Thoracic aorta (tissue), 2 donors: ENCODE results near the gene LRP2BP. TPM values are rescaled to one million over a fixed set of nuclear protein-coding genes. Genes with fewer than 3 reads are reported as not detected.
A peak's percentile ranks its signal among the peaks of the same experiment; 100 is the strongest.

ENCODE experiments used
- ATAC-seq: fragments of 150-250 bp; one replicate; pipeline ENCODE4 v1.8.0; 2017; ENCODE audit warnings: low read depth; ENCODE audit not compliant: insufficient number of reproducible peaks, low FRiP score
- DNase-seq: peaks from one replicate; pipeline ENCODE4 v3.0.0-alpha.2; 2020; ENCODE audit warnings: low spot score
- H3K27ac ChIP-seq, 2 donors: fragments of 200-600 bp; sonication (generic); 1 replicate in 1 of 2; 2 replicates in 1 of 2; pipeline ENCODE4 v1.5.1; 2016; ENCODE audit warnings: mild to moderate bottlenecking in 2 of 2, moderate library complexity in 2 of 2
- H3K27me3 ChIP-seq: fragments of 200-600 bp; sonication (generic); replicated peaks from 2 replicates; pipeline ENCODE4 v1.6.0; 2016; ENCODE audit warnings: mild to moderate bottlenecking; ENCODE audit not compliant: insufficient read depth
- H3K36me3 ChIP-seq: fragments of 200-600 bp; sonication (generic); one replicate; pipeline ENCODE4 v1.5.1; 2016
- H3K4me1 ChIP-seq, 2 donors: fragments of 200-600 bp; sonication (generic); 1 replicate in 1 of 2; 2 replicates in 1 of 2; pipeline versions ENCODE4 v1.5.1 to v1.6.0; 2016; ENCODE audit warnings: low read depth in 2 of 2, mild to moderate bottlenecking in 1 of 2; ENCODE audit not compliant: control insufficient read depth in 1 of 2
- H3K4me3 ChIP-seq: fragments of 200-600 bp; sonication (generic); 2 replicates; pipeline ENCODE4 v1.5.1; 2016; ENCODE audit warnings: mild to moderate bottlenecking
- H3K9me3 ChIP-seq: fragments of 200-600 bp; sonication (generic); 2 replicates; pipeline ENCODE4 v1.5.1; 2016
- total RNA-seq, 2 donors: library from RNA; depleted of rRNA; stranded (reverse); fragments of >200 nt; gene quantifications; one replicate each; pipeline versions ENCODE4 v1.1.0 to v1.2.3, GENCODE V29; 2016
- TF ChIP-seq, protein P1 (sequence below): fragments of 200-600 bp; sonication (generic); IDR thresholded peaks from one replicate; pipeline ENCODE4 v1.5.1; 2019; ENCODE audit warnings: antibody characterized with exemption

LRP2BP gene
- total RNA-seq, 2 donors from 2014 or later, result 4.4 to 7.6 TPM

DNA sequence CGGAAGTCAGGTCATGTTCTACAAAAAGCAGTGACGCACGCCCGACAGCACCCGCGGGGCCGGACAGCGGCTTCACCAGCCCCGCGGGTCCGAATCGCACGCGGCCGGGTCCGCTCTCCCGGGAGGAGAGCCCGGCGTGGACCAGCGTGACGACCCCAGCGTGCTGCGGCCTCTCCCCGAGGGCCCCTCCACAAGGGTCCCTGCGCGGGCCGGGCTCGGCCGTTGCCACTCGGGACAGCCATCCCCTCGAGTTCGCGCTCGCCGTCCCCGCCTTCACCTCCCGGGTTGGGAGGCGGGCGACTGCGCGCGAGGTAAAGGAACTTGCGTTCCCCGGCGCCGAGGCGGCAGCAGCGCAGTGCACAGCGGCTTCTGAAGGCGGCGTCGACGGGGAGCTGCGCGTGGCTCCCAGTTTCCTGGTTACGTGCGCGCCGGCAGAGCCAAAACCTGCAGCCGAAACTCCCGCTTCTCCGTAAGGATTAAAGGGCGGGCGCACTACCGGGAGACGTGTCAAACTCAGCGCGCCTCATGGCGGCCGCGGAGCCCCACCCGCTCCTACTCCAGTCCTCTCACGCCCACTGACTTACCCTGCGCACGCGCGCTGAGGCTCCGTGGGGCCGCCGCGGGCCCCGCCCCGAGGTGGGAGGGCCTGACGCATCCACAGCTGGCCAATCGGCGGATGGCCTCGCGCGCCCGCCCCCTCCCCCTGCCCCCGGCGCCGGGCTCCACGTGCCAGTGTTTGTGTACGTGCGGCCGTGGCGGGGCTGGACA is 416 bp upstream of the LRP2BP start:
- Histone ChIP-seq H3K27me3 (no peaks in the 10 kb centered on the region), H3K9me3 (no peaks in the 10 kb centered on the region), H3K27ac (peak overlapping the region; percentile 98), H3K36me3 (no peaks in the 10 kb centered on the region), H3K4me1 (peaks cover 9 to 34% of the 10 kb centered on the region in 2 donors), H3K4me3 (peak overlapping the region; percentile 95)
- TF ChIP-seq, protein P1, sequence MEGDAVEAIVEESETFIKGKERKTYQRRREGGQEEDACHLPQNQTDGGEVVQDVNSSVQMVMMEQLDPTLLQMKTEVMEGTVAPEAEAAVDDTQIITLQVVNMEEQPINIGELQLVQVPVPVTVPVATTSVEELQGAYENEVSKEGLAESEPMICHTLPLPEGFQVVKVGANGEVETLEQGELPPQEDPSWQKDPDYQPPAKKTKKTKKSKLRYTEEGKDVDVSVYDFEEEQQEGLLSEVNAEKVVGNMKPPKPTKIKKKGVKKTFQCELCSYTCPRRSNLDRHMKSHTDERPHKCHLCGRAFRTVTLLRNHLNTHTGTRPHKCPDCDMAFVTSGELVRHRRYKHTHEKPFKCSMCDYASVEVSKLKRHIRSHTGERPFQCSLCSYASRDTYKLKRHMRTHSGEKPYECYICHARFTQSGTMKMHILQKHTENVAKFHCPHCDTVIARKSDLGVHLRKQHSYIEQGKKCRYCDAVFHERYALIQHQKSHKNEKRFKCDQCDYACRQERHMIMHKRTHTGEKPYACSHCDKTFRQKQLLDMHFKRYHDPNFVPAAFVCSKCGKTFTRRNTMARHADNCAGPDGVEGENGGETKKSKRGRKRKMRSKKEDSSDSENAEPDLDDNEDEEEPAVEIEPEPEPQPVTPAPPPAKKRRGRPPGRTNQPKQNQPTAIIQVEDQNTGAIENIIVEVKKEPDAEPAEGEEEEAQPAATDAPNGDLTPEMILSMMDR, result no peak
- ATAC-seq (peak; percentile 87), DNase-seq (peak; percentile 80)

DNA sequence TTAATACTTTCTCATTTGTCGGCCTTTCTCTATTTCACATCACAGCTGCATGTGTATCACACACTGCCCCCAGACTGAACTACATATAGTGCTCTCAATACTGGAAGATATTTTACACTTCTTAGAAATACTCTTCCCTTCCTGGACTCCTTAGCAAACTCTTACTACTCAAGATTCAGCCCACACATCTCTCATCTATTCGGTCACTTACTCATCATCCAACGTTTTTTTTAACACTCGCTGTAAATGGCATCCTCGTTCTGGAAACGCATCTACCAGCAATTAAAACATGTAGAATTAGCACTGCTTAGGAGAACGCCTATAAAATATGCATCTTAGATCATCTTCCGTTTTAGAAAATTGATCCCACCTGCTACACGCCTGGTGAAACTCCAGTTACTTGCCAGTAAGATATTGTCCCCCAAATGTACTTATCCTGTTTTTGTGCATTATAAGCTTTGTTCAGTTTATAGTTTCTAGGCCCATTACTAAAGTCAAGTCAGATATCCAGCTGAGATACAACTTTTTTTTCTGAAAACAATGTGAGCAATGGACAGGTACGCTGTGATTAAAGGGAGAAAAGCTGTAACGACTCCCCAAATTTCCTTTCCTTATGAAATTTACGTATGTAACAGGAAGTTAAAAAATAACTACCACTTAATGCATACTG is 1.0 kb downstream of the LRP2BP start:
- TF ChIP-seq, protein P1, result no peak
- peak overlapping the region in 1 of 2 donors; percentile 98 for H3K27ac ChIP-seq

DNA sequence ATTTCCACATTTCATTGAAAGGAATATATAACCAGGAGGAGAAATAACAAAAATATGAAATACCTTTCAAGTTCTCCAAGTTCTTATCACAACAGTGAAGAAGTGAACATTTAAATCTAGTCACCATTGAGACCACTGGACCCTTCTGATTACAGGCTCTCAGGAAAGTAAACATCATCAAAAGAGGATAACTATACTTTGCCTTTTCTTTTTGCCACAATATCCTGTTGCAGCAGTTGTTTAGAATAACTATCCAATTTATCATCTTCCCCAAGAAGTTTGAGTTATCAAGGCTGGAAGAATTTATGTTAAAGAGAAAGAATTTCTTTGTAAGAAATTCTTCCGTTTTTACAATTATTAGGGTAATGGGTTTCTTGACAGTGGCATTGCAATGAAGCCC is 3.6 kb downstream of the LRP2BP start:
- ATAC-seq, result no peak
- H3K27ac ChIP-seq, result no peak overlapping the region

More for the DNA sequence above, 1.0 kb downstream of the LRP2BP start:
- Histone ChIP-seq H3K4me3 (peak overlapping the region; percentile 95), H3K36me3 (no peaks in the 10 kb centered on the region), H3K9me3 (no peaks in the 10 kb centered on the region), H3K4me1 (peaks cover 6 to 21% of the 10 kb centered on the region in 2 donors), H3K27me3 (no peaks in the 10 kb centered on the region)
- DNase-seq (no peak), ATAC-seq (no peak)

DNA sequence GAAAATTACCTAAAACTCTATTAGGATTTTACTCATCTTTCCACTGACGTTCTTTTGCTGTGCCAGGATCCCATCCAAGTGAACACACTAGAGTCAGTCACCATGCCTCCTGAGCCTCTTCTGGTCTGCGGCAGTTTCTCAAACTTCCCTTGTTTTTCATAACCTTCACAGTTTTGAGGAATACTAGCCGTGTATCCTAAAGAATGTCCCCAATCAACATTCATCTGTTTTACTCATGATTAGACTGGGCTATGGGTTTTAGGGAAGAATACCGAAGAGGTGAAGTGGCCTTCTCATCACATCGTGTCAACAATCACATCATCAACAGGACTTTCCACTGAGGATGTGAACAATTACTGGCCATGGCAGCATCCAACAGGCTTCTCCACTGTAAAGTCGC is 4.8 kb downstream of the LRP2BP start:
- TF ChIP-seq, protein P1, result no peak
- Histone ChIP-seq H3K27me3 (no peaks in the 10 kb centered on the region), H3K4me1 (peaks cover 0 to 7% of the 10 kb centered on the region in 2 donors), H3K4me3 (no peak overlapping the region), H3K27ac (no peak overlapping the region), H3K36me3 (no peaks in the 10 kb centered on the region), H3K9me3 (no peaks in the 10 kb centered on the region)
- no peak for DNase-seq
- ATAC-seq, result no peak

More for the DNA sequence above, 3.6 kb downstream of the LRP2BP start:
- Histone ChIP-seq H3K4me3 (no peak overlapping the region), H3K27me3 (no peaks in the 10 kb centered on the region), H3K4me1 (peaks cover 0 to 7% of the 10 kb centered on the region in 2 donors), H3K9me3 (no peaks in the 10 kb centered on the region), H3K36me3 (no peaks in the 10 kb centered on the region)
- DNase-seq, result no peak
- TF ChIP-seq, protein P1, result no peak

DNA sequence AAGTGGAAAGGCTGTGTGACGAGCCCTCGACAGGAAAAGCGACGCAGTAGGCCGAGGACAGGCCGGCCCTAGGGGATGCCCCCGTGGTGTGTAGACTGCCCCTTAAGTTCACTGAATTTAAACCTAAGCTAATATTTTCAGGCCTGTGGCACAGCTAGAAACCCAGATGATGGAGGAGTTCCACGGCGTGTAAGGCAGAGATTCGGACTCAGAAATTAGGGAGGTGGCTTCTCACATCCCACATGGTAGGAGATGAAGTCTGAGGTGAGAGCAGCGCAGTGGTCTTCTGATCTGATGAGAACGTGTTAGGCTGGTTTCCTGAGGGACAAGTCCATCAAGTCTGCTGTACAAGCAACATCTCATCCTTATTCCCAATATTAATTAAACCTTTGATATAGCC is 7.8 kb downstream of the LRP2BP start:
- TF ChIP-seq, protein P1, result no peak
- no peak for ATAC-seq

More for the DNA sequence above, 7.8 kb downstream of the LRP2BP start:
- Histone ChIP-seq H3K27me3 (no peaks in the 10 kb centered on the region), H3K4me3 (no peak overlapping the region), H3K27ac (no peak overlapping the region), H3K4me1 (peaks cover 3 to 11% of the 10 kb centered on the region in 2 donors), H3K36me3 (no peaks in the 10 kb centered on the region), H3K9me3 (no peaks in the 10 kb centered on the region)
- no peak for DNase-seq
